Uterus (tissue), 4 donors: ENCODE data around the gene PPP1R9A. TPM values are rescaled to one million over a fixed set of nuclear protein-coding genes. Genes with fewer than 3 reads are reported as not detected.

Experiments
- DNase-seq, 2 donors: peaks; one replicate each; pipeline ENCODE4 v3.0.0-alpha.2; 2019 to 2020
- H3K27ac ChIP-seq, 2 donors: fragments of 200-600 bp; sonication (generic); 1 replicate in 1 of 2; 2 replicates in 1 of 2; pipeline ENCODE4 v1.5.1; 2016 to 2018
- H3K27me3 ChIP-seq, 2 donors: fragments of 200-600 bp; sonication (generic); one replicate each; pipeline ENCODE4 v1.5.1; 2018 to 2019; ENCODE audit warnings: control low read depth in 1 of 2
- H3K36me3 ChIP-seq, 2 donors: fragments of 200-600 bp; sonication (generic); one replicate each; pipeline ENCODE4 v1.5.1; 2019; ENCODE audit warnings: control low read depth in 1 of 2
- H3K4me1 ChIP-seq, 2 donors: fragments of 200-600 bp; sonication (generic); one replicate each; pipeline ENCODE4 v1.5.1; 2018 to 2019; ENCODE audit warnings: control low read depth in 1 of 2
- H3K4me3 ChIP-seq, 2 donors: fragments of 200-600 bp; sonication (generic); 1 replicate in 1 of 2; 2 replicates in 1 of 2; pipeline ENCODE4 v1.5.1; 2018 to 2019; ENCODE audit warnings: mild to moderate bottlenecking in 1 of 2
- H3K9me3 ChIP-seq, 2 donors: fragments of 200-600 bp; sonication (generic); one replicate each; pipeline ENCODE4 v1.5.1; 2019; ENCODE audit warnings: control low read depth in 1 of 2
- POLR2A ChIP-seq, 2 donors: fragments of 450-650 bp; IDR thresholded peaks; one replicate each; pipeline ENCODE4 v1.6.1; 2016; ENCODE audit warnings: antibody characterized with exemption in 2 of 2, mild to moderate bottlenecking in 1 of 2, moderate library complexity in 1 of 2
- intact Hi-C: fragments of 100-400 bp; cut with DNase I; formaldehyde crosslinking; loops from one replicate; pipeline ENCODE4 v1.15.1; 2023; ENCODE audit warnings: low total_unique reads
- total RNA-seq, 4 donors: library from RNA; depleted of rRNA in 3 of 4; stranded (reverse); fragments of >200 nt in 3 of 4; gene quantifications; one replicate each; pipeline versions ENCODE4 v1.1.0 to v1.2.4, GENCODE V29; 2014 to 2023
- TF ChIP-seq, protein P1 (sequence below), 4 experiments: fragments of 200-600 bp in 2 of 4; fragments of 450-650 bp in 2 of 4; sonication (generic) in 2 of 4; IDR thresholded peaks; one replicate each; pipeline ENCODE4 v1.5.1; 2016 to 2019; ENCODE audit warnings: antibody characterized with exemption in 4 of 4, mild to moderate bottlenecking in 2 of 4, moderate library complexity in 1 of 4
- donor health status: DM: yes; HTN: yes; CAD: no.

The PPP1R9A gene
- total RNA-seq, 4 donors from 2014 or later = 5.3 to 39.6 (median 15.0) TPM

- Histone ChIP-seq H3K4me3 (no peak overlapping the region), H3K27me3 (no peaks in the 10 kb centered on the region), H3K4me1 (no peaks in the 10 kb centered on the region), H3K9me3 (no peaks in the 10 kb centered on the region), H3K36me3 (no peaks in the 10 kb centered on the region), H3K27ac (no peak overlapping the region)
- intact Hi-C loops = no loop called here
- DNase-seq = no peak
- TF ChIP-seq, protein P1, sequence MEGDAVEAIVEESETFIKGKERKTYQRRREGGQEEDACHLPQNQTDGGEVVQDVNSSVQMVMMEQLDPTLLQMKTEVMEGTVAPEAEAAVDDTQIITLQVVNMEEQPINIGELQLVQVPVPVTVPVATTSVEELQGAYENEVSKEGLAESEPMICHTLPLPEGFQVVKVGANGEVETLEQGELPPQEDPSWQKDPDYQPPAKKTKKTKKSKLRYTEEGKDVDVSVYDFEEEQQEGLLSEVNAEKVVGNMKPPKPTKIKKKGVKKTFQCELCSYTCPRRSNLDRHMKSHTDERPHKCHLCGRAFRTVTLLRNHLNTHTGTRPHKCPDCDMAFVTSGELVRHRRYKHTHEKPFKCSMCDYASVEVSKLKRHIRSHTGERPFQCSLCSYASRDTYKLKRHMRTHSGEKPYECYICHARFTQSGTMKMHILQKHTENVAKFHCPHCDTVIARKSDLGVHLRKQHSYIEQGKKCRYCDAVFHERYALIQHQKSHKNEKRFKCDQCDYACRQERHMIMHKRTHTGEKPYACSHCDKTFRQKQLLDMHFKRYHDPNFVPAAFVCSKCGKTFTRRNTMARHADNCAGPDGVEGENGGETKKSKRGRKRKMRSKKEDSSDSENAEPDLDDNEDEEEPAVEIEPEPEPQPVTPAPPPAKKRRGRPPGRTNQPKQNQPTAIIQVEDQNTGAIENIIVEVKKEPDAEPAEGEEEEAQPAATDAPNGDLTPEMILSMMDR (IDR thresholded peaks at IDR 0.05) = no peak
- TF ChIP-seq POLR2A (IDR thresholded peaks at IDR 0.05) = no peak
Measured at GRCh38 chr7:95269640-95270039, 362.2 kb downstream of the PPP1R9A start.

- no peak overlapping the region for H3K4me3 ChIP-seq
- H3K36me3 ChIP-seq = no peaks in the 10 kb centered on the region
- H3K27ac ChIP-seq = no peak overlapping the region
- no peaks in the 10 kb centered on the region for H3K27me3 ChIP-seq
- intact Hi-C loops = no loop called here
- DNase-seq = no peak
- no peak for TF ChIP-seq POLR2A (IDR thresholded peaks at IDR 0.05)
- TF ChIP-seq, protein P1 (IDR thresholded peaks at IDR 0.05) = no peak
- no peaks in the 10 kb centered on the region for H3K9me3 ChIP-seq
- no peaks in the 10 kb centered on the region for H3K4me1 ChIP-seq
Measured at GRCh38 chr7:95276114-95276513, 368.7 kb downstream of the PPP1R9A start.

GRCh38 chr7:95279417-95279816, 372.0 kb downstream of the PPP1R9A start:
- TF ChIP-seq, protein P1 (IDR thresholded peaks at IDR 0.05) = no peak
- TF ChIP-seq POLR2A (IDR thresholded peaks at IDR 0.05) = no peak
- H3K27ac ChIP-seq = no peak overlapping the region
- no peaks in the 10 kb centered on the region for H3K36me3 ChIP-seq
- H3K4me1 ChIP-seq = no peaks in the 10 kb centered on the region
- intact Hi-C loops = no loop called here
- no peaks in the 10 kb centered on the region for H3K9me3 ChIP-seq
- no peak for DNase-seq
- H3K4me3 ChIP-seq = no peak overlapping the region
- H3K27me3 ChIP-seq = no peaks in the 10 kb centered on the region

- TF ChIP-seq, protein P1 (IDR thresholded peaks at IDR 0.05) = no peak
- DNase-seq = no peak
- Histone ChIP-seq H3K36me3 (no peaks in the 10 kb centered on the region), H3K9me3 (no peaks in the 10 kb centered on the region), H3K4me1 (no peaks in the 10 kb centered on the region), H3K4me3 (no peak overlapping the region), H3K27ac (no peak overlapping the region), H3K27me3 (no peaks in the 10 kb centered on the region)
- intact Hi-C loops = no loop called here
Measured at GRCh38 chr7:95286096-95286495, 378.7 kb downstream of the PPP1R9A start.

DNA sequence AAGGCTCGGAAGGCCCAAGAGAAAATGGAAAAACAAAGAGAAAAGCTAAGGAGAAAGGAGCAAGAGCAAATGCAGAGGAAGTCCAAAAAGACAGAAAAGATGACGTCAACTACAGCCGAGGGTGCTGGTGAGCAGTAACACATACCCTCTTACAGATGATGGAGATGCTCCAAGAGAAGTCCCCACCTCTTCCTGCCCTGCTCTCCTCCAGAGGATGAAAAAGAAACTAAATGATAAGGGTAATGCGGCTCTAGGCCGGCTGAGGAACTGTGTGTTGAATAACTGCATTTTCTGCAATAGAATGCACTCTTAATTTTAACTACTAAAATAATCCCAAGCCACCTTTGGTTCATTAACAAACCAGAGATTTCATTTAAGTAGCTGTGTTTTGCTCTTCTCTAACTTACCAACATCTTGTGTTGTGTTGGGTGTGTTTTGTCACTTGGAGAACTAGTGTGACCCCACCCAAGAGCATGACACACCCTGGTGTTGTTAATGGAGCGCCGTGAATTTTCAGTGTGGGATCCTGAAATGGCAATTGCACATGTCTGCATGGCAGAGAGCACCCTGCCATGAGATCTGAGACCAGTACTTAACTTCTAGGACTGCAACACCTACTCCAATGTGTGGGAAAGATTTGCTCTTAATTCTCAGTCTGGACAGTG, 382.9 kb downstream of the PPP1R9A start:
- Histone ChIP-seq H3K27ac (no peak overlapping the region), H3K27me3 (no peaks in the 10 kb centered on the region), H3K4me3 (no peak overlapping the region), H3K4me1 (no peaks in the 10 kb centered on the region), H3K36me3 (no peaks in the 10 kb centered on the region), H3K9me3 (no peaks in the 10 kb centered on the region)
- intact Hi-C loops = no loop called here
- TF ChIP-seq, protein P1 (IDR thresholded peaks at IDR 0.05) = no peak
- TF ChIP-seq POLR2A (IDR thresholded peaks at IDR 0.05) = no peak
- no peak for DNase-seq
